GM12878 (cell line): Measurements from ENCODE around the gene NPAS3. TPM values are rescaled to one million over a fixed set of nuclear protein-coding genes. Genes with fewer than 3 reads are reported as not detected.

Source experiments
- BCL3 ChIP-seq: IDR thresholded peaks from 2 replicates; pipeline ENCODE4 v1.6.1; 2011; ENCODE audit warnings: borderline replicate concordance, low read depth, mild to moderate bottlenecking, moderate library complexity, low read length; ENCODE audit not compliant: insufficient read depth, poor library complexity, severe bottlenecking
- CHD1 ChIP-seq: IDR thresholded peaks from 2 replicates; pipeline ENCODE4 v1.6.1; 2012; ENCODE audit warnings: low read depth, low read length, improper control_type of control experiment
- CHD2 ChIP-seq: IDR thresholded peaks from 2 replicates; pipeline ENCODE4 v1.6.1; 2011; ENCODE audit warnings: low read depth, low read length, improper control_type of control experiment, borderline replicate concordance
- E4F1 ChIP-seq: fragments of 450-650 bp; IDR thresholded peaks from 2 replicates; pipeline ENCODE4 v1.6.1; 2018; ENCODE audit warnings: borderline replicate concordance, mild to moderate bottlenecking; ENCODE audit not compliant: partially characterized antibody
- KLF5 ChIP-seq: fragments of 450-650 bp; IDR thresholded peaks from 2 replicates; pipeline ENCODE4 v1.6.1; 2014; ENCODE audit warnings: mild to moderate bottlenecking; ENCODE audit not compliant: partially characterized antibody
- PML ChIP-seq: IDR thresholded peaks from 2 replicates; pipeline ENCODE4 v1.6.1; 2012; ENCODE audit warnings: low read length, inconsistent platforms
- SREBF2 ChIP-seq: IDR thresholded peaks from 2 replicates; pipeline ENCODE4 v1.6.1; 2012; ENCODE audit warnings: mild to moderate bottlenecking, low read length
- SRF ChIP-seq, 2 experiments: IDR thresholded peaks; 2 replicates each; pipeline ENCODE4 v1.6.1; 2011; ENCODE audit warnings: low read depth in 2 of 2, low read length in 2 of 2, mild to moderate bottlenecking in 1 of 2, moderate library complexity in 1 of 2
- SUPT20H ChIP-seq: IDR thresholded peaks from 2 replicates; pipeline ENCODE4 v1.6.1; 2011; ENCODE audit warnings: low read depth, mild to moderate bottlenecking, low read length, moderate library complexity, borderline replicate concordance; ENCODE audit not compliant: control insufficient read depth
- ZBED1 ChIP-seq: IDR thresholded peaks from 2 replicates; pipeline ENCODE4 v1.6.1; 2016; ENCODE audit warnings: borderline replicate concordance
- ZBTB40 ChIP-seq: fragments of 450-650 bp; IDR thresholded peaks from 2 replicates; pipeline ENCODE4 v1.6.1; 2016; ENCODE audit warnings: mild to moderate bottlenecking, moderate library complexity, borderline replicate concordance
- ZSCAN29 ChIP-seq: fragments of 450-650 bp; IDR thresholded peaks from 2 replicates; pipeline ENCODE4 v1.6.1; 2017; ENCODE audit warnings: mild to moderate bottlenecking, moderate library complexity
- polyA plus RNA-seq, 11 experiments: library from polyadenylated mRNA; depleted of rRNA in 4 of 11; unstranded in 6 of 11; stranded (reverse) in 5 of 11; fragments of >200 nt; fragmentation: Nextera tagmentation in 4 of 11; fragmentation: Illumina TruSeq in 1 of 11; extraction: Ambion mirVana in 4 of 11; extraction: Trizol in 1 of 11; gene quantifications; 1 replicate in 1 of 11; 2 replicates in 10 of 11; pipeline versions ENCODE4 v1.2.1 to v1.2.3, GENCODE V29; 2011 to 2016; ENCODE audit warnings: inconsistent platforms in 2 of 11, missing spikeins in 2 of 11, low read depth in 1 of 11
- total RNA-seq, 4 experiments: library from RNA; depleted of rRNA in 3 of 4; stranded (reverse); fragments of >200 nt in 3 of 4; fragmentation: Illumina TruSeq in 1 of 4; extraction: Trizol in 1 of 4; gene quantifications; 2 replicates each; pipeline versions ENCODE4 v1.2.1 to v1.2.3, GENCODE V29; 2013 to 2021

The NPAS3 gene
- total and polyA plus RNA-seq, 10 of the 15 experiments (the other 5 are each of a cell fraction or from before 2014, with no cell fraction given) = under 0.01 to 2.7 (median 0.03) TPM; not detected in 6

DNA sequence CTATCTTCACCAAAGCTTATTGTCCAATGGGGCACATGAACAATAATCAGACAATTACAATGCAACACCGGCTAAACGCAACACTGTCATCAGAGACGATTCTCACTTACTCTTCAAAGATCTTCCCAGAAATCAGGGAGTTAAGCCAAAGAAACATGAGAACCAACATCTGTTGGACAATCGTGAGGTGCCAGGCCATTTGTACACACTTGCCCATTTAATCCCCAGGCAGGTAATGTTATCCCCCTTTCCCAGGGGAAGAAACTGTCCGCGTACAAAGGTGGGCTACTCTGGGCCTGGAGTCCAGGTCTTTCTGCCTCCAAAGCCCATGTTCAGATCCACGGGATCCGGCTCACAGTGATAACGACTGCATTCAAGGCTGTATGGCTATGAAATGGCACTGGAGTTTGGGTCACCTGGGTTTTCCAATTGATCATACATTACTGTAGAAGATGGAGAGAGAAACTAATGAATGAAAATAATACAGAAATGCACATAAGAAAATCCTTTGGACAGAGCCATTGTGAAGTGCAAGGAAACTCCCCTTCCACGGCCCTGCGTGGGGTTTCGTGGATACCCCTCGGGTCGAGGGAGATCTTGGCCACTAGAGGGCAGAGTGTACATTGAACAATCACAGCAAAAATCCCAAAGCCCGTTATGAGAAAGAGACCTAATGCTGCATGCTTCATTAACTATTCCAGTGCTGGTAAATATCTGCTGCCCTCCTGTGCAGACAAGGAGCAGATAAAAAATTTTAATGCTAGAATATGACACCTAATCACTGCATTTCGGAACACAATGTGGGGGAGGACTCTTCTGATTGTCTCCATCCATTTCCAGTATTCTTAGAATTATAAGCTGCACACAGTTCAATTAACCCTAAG is 900.8 kb downstream of the NPAS3 start (continued):
- TF ChIP-seq E4F1 = no peak
- TF ChIP-seq KLF5 = no peak
- no peak for TF ChIP-seq SUPT20H
- TF ChIP-seq SRF (IDR thresholded peaks at IDR 0.05; ENCODE audit: low read depth in 2 of 2, low read length in 2 of 2) = no peak
- no peak for TF ChIP-seq PML
- TF ChIP-seq BCL3 = no peak
- no peak for TF ChIP-seq SREBF2
- no peak for TF ChIP-seq ZSCAN29
- no peak for TF ChIP-seq CHD2
- TF ChIP-seq CHD1 = no peak
- no peak for TF ChIP-seq ZBED1
- no peak for TF ChIP-seq ZBTB40
- TF ChIP-seq, all 136 proteins: peak for 9
